Bronchial epithelial cell (primary cell): ENCODE results near the gene ADRA2C. TPM values are rescaled to one million over a fixed set of nuclear protein-coding genes. Genes with fewer than 3 reads are reported as not detected.

Experiments used
- DNase-seq: peaks from one replicate; pipeline ENCODE4 v3.0.0-alpha.2; 2010; ENCODE audit warnings: low read depth
- FAIRE-seq: peaks from 2 replicates; lab custom pipeline; 2011; peaks lifted over from hg19 to GRCh38; lab: Jason Lieb, UNC
- H3K27me3 ChIP-seq: 2 replicates; pipeline ENCODE4 v1.5.1; 2011; ENCODE audit warnings: low read length; ENCODE audit not compliant: control insufficient read depth, insufficient read depth
- H3K36me3 ChIP-seq: 2 replicates; pipeline ENCODE4 v1.5.1; 2011; ENCODE audit warnings: low read length; ENCODE audit not compliant: control insufficient read depth, insufficient read depth
- H3K4me3 ChIP-seq: 2 replicates; pipeline ENCODE4 v1.5.1; 2011; ENCODE audit warnings: mild to moderate bottlenecking, low read depth, low read length, control low read depth
- CTCF ChIP-seq: IDR thresholded peaks from 2 replicates; pipeline ENCODE4 v1.5.1; 2011; ENCODE audit warnings: mild to moderate bottlenecking, moderate library complexity, low read length, control low read depth, inconsistent platforms; ENCODE audit not compliant: insufficient read depth, severe bottlenecking
- total RNA-seq: library from RNA; depleted of rRNA; stranded (reverse); fragments of >200 nt; gene quantifications from 2 replicates; pipeline ENCODE4 v1.2.1, GENCODE V29; 2014

ADRA2C gene
- total RNA-seq, 1 donor from 2014 or later = under 0.01 TPM

- TF ChIP-seq CTCF = no peak
- no peak overlapping the region for H3K4me3 ChIP-seq
- FAIRE-seq = no peak
- no peaks in the 10 kb centered on the region for H3K27me3 ChIP-seq
- no peak for DNase-seq
- H3K36me3 ChIP-seq = no peaks in the 10 kb centered on the region
Observed at GRCh38 chr4:3748136-3748898, 17.9 kb upstream of the ADRA2C start.

GRCh38 chr4:3749081-3749480 is 17.1 kb upstream of the ADRA2C start:
- no peak for TF ChIP-seq CTCF
- H3K36me3 ChIP-seq = no peaks in the 10 kb centered on the region
- no peak overlapping the region for H3K4me3 ChIP-seq
- H3K27me3 ChIP-seq = no peaks in the 10 kb centered on the region
- no peak for FAIRE-seq
- no peak for DNase-seq

GRCh38 chr4:3750334-3750733 is 15.9 kb upstream of the ADRA2C start:
- DNase-seq (no peak), FAIRE-seq (no peak)
- Histone ChIP-seq H3K27me3 (no peaks in the 10 kb centered on the region), H3K36me3 (no peaks in the 10 kb centered on the region), H3K4me3 (no peak overlapping the region)
- no peak for TF ChIP-seq CTCF

- DNase-seq = no peak
- FAIRE-seq = no peak
- H3K36me3 ChIP-seq = no peaks in the 10 kb centered on the region
- no peak overlapping the region for H3K4me3 ChIP-seq
- no peaks in the 10 kb centered on the region for H3K27me3 ChIP-seq
- no peak for TF ChIP-seq CTCF
Observed at GRCh38 chr4:3752022-3752421, 14.2 kb upstream of the ADRA2C start.

GRCh38 chr4:3753726-3754412 is 12.3 kb upstream of the ADRA2C start:
- no peak for TF ChIP-seq CTCF
- H3K27me3 ChIP-seq = no peaks in the 10 kb centered on the region
- FAIRE-seq (no peak), DNase-seq (no peak)
- no peak overlapping the region for H3K4me3 ChIP-seq
- no peaks in the 10 kb centered on the region for H3K36me3 ChIP-seq
